Measurements from ENCODE around the gene DVL1. TPM values are rescaled to one million over a fixed set of nuclear protein-coding genes. Genes with fewer than 3 reads are reported as not detected.

DVL1 gene
- total and polyA plus RNA-seq, 2 of the 13 experiments (the other 11 are each of a cell fraction or from before 2014, with no cell fraction given) = 30.8 to 60.4 TPM

- TF ChIP-seq, protein P1, sequence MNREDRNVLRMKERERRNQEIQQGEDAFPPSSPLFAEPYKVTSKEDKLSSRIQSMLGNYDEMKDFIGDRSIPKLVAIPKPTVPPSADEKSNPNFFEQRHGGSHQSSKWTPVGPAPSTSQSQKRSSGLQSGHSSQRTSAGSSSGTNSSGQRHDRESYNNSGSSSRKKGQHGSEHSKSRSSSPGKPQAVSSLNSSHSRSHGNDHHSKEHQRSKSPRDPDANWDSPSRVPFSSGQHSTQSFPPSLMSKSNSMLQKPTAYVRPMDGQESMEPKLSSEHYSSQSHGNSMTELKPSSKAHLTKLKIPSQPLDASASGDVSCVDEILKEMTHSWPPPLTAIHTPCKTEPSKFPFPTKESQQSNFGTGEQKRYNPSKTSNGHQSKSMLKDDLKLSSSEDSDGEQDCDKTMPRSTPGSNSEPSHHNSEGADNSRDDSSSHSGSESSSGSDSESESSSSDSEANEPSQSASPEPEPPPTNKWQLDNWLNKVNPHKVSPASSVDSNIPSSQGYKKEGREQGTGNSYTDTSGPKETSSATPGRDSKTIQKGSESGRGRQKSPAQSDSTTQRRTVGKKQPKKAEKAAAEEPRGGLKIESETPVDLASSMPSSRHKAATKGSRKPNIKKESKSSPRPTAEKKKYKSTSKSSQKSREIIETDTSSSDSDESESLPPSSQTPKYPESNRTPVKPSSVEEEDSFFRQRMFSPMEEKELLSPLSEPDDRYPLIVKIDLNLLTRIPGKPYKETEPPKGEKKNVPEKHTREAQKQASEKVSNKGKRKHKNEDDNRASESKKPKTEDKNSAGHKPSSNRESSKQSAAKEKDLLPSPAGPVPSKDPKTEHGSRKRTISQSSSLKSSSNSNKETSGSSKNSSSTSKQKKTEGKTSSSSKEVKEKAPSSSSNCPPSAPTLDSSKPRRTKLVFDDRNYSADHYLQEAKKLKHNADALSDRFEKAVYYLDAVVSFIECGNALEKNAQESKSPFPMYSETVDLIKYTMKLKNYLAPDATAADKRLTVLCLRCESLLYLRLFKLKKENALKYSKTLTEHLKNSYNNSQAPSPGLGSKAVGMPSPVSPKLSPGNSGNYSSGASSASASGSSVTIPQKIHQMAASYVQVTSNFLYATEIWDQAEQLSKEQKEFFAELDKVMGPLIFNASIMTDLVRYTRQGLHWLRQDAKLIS (CRISPR knock-in tag; IDR thresholded peaks at IDR 0.05) = no peak
- TF ChIP-seq ZBTB20 (CRISPR knock-in tag; IDR thresholded peaks at IDR 0.05; ENCODE audit: borderline replicate concordance, low read depth) = no peak
- no peak for TF ChIP-seq RELA (CRISPR knock-in tag; IDR thresholded peaks at IDR 0.05)
- TF ChIP-seq BCLAF1 (IDR thresholded peaks at IDR 0.05) = no peak
- TF ChIP-seq ZBED4 (CRISPR knock-in tag; IDR thresholded peaks at IDR 0.05; ENCODE audit: borderline replicate concordance) = 0 out of 2 replicates have a peak, but pooled peaks have one; percentile 39
- no peak for TF ChIP-seq IRX3 (CRISPR knock-in tag; IDR thresholded peaks at IDR 0.05; ENCODE audit: borderline replicate concordance, low read depth)
- TF ChIP-seq FOSL1 (CRISPR knock-in tag; IDR thresholded peaks at IDR 0.05; ENCODE audit: borderline replicate concordance) = no peak
- no peak for TF ChIP-seq KMT2B (CRISPR knock-in tag; IDR thresholded peaks at IDR 0.05)
- no peak for TF ChIP-seq ZBTB49 (CRISPR knock-in tag; IDR thresholded peaks at IDR 0.05; ENCODE audit: borderline replicate concordance)
- TF ChIP-seq RFXAP (CRISPR knock-in tag; IDR thresholded peaks at IDR 0.05; ENCODE audit: borderline replicate concordance) = no peak
- TF ChIP-seq ZNF432 (CRISPR knock-in tag; IDR thresholded peaks at IDR 0.05; ENCODE audit: borderline replicate concordance) = no peak
- TF ChIP-seq, protein P2, sequence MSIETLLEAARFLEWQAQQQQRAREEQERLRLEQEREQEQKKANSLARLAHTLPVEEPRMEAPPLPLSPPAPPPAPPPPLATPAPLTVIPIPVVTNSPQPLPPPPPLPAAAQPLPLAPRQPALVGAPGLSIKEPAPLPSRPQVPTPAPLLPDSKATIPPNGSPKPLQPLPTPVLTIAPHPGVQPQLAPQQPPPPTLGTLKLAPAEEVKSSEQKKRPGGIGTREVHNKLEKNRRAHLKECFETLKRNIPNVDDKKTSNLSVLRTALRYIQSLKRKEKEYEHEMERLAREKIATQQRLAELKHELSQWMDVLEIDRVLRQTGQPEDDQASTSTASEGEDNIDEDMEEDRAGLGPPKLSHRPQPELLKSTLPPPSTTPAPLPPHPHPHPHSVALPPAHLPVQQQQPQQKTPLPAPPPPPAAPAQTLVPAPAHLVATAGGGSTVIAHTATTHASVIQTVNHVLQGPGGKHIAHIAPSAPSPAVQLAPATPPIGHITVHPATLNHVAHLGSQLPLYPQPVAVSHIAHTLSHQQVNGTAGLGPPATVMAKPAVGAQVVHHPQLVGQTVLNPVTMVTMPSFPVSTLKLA (IDR thresholded peaks at IDR 0.05) = no peak
Observed at GRCh38 chr1:1304331-1305299, 44.6 kb downstream of the DVL1 start (continued).

All from HepG2 (cell line).